H1 (cell line): ENCODE data around the gene LRRC72. TPM values are rescaled to one million over a fixed set of nuclear protein-coding genes. Genes with fewer than 3 reads are reported as not detected.

Experiments used
- CTCF ChIA-PET: fragments of 300-600 bp; sonication (Branson Sonifier 250); formaldehyde crosslinking; loops from one replicate; lab custom pipeline; 2021; ENCODE audit not compliant: partially characterized antibody; lab: Charles Lee
- POLR2A ChIA-PET: fragments of 300-600 bp; sonication (Branson Sonifier 250); formaldehyde crosslinking; loops from one replicate; lab custom pipeline; 2021; ENCODE audit warnings: inconsistent platforms; ENCODE audit not compliant: partially characterized antibody; lab: Charles Lee
- DNase-seq, 2 experiments: peaks; one replicate each; pipeline versions ENCODE4 v3.0.0 to v3.0.0-alpha.2; 2010 to 2022; ENCODE audit warnings: low spot score in 2 of 2, low read depth in 1 of 2, mixed read lengths in 1 of 2
- FAIRE-seq: peaks from 2 replicates; lab custom pipeline; 2011; peaks lifted over from hg19 to GRCh38; lab: Jason Lieb, UNC
- H2AFZ ChIP-seq: 2 replicates; pipeline ENCODE4 v1.8.1; 2012; ENCODE audit warnings: low read length, inconsistent platforms
- H2AK5ac ChIP-seq: 2 replicates; pipeline ENCODE4 v1.6.1; 2013; ENCODE audit warnings: low read depth, low read length
- H2BK120ac ChIP-seq: replicated peaks from 2 replicates; pipeline ENCODE3; 2013; ENCODE audit warnings: low read depth, low read length, inconsistent platforms
- H2BK12ac ChIP-seq: 2 replicates; pipeline ENCODE4 v1.6.1; 2013; ENCODE audit warnings: low read depth, low read length
- H2BK15ac ChIP-seq: 2 replicates; pipeline ENCODE4 v1.6.1; 2013; ENCODE audit warnings: low read length
- H2BK20ac ChIP-seq: 2 replicates; pipeline ENCODE4 v1.6.1; 2013; ENCODE audit warnings: low read length
- H2BK5ac ChIP-seq: 2 replicates; pipeline ENCODE4 v1.6.1; 2013; ENCODE audit warnings: low read depth, low read length
- H3K14ac ChIP-seq: 2 replicates; pipeline ENCODE4 v1.6.1; 2013; ENCODE audit warnings: inconsistent platforms; ENCODE audit not compliant: insufficient read length
- H3K18ac ChIP-seq: 2 replicates; pipeline ENCODE4 v1.6.1; 2013; ENCODE audit warnings: low read length; ENCODE audit errors: extremely low read depth
- H3K23ac ChIP-seq: 2 replicates; pipeline ENCODE4 v1.6.1; 2013; ENCODE audit warnings: inconsistent platforms; ENCODE audit not compliant: insufficient read length
- H3K23me2 ChIP-seq: 2 replicates; pipeline ENCODE4 v1.6.1; 2013; ENCODE audit warnings: low read depth, low read length
- H3K27ac ChIP-seq: 2 replicates; pipeline ENCODE4 v1.6.1; 2011; ENCODE audit warnings: low read depth, low read length, inconsistent platforms
- H3K27me3 ChIP-seq, 4 experiments: replicated peaks in 1 of 4; 1 replicate in 1 of 4; 2 replicates in 3 of 4; pipeline versions ENCODE4 v1.6.1 to v1.8.1; 2011 to 2013; ENCODE audit warnings: low read length in 3 of 4, mild to moderate bottlenecking in 3 of 4, inconsistent platforms in 2 of 4, mixed read lengths in 2 of 4, moderate library complexity in 1 of 4; ENCODE audit not compliant: control insufficient read depth in 3 of 4, insufficient read depth in 3 of 4; ENCODE audit errors: extremely low read depth in 1 of 4
- H3K36me3 ChIP-seq, 4 experiments: 2 replicates each; pipeline versions ENCODE4 v1.6.1 to v1.8.1; 2011 to 2013; ENCODE audit warnings: mild to moderate bottlenecking in 4 of 4, low read length in 3 of 4, moderate library complexity in 2 of 4, control low read depth in 1 of 4, inconsistent platforms in 1 of 4; ENCODE audit not compliant: insufficient read depth in 4 of 4, control insufficient read depth in 2 of 4
- H3K4ac ChIP-seq: replicated peaks from 2 replicates; pipeline ENCODE3; 2013; ENCODE audit warnings: low read length, low read depth, mixed read lengths, inconsistent platforms; ENCODE audit not compliant: insufficient read length
- H3K4me1 ChIP-seq, 4 experiments: replicated peaks in 1 of 4; 1 replicate in 1 of 4; 2 replicates in 3 of 4; pipeline versions ENCODE4 v1.6.1 to v1.8.1; 2011 to 2013; ENCODE audit warnings: low read length in 3 of 4, inconsistent platforms in 2 of 4, mixed read lengths in 1 of 4; ENCODE audit not compliant: insufficient read depth in 4 of 4, control insufficient read depth in 3 of 4
- H3K4me2 ChIP-seq, 2 experiments: 2 replicates each; pipeline versions ENCODE4 v1.6.1 to v1.8.1; 2011 to 2013; ENCODE audit warnings: low read depth in 2 of 2, low read length in 2 of 2, control low read depth in 1 of 2, inconsistent platforms in 1 of 2, mild to moderate bottlenecking in 1 of 2; ENCODE audit not compliant: insufficient read depth in 1 of 2
- H3K4me3 ChIP-seq, 4 experiments: fragments of 200-600, 300-600 bp in 1 of 4; sonication (generic), shearing (Covaris generic), sonication (Bioruptor Twin) in 1 of 4; 2 replicates each; pipeline versions ENCODE4 v1.5.1 to v1.8.1; 2011 to 2016; ENCODE audit warnings: low read length in 4 of 4, low read depth in 3 of 4, control low read depth in 2 of 4, inconsistent platforms in 2 of 4, mild to moderate bottlenecking in 2 of 4, mixed read lengths in 1 of 4, moderate library complexity in 1 of 4; ENCODE audit not compliant: insufficient read depth in 2 of 4; ENCODE audit errors: extremely low read depth in 1 of 4
- H3K56ac ChIP-seq: replicated peaks from 2 replicates; pipeline ENCODE3; 2013; ENCODE audit warnings: low read depth, mild to moderate bottlenecking, mixed read lengths, low read length, inconsistent platforms; ENCODE audit not compliant: insufficient read length
- H3K79me1 ChIP-seq: 2 replicates; pipeline ENCODE4 v1.6.1; 2013; ENCODE audit warnings: low read depth, low read length, control low read depth
- H3K79me2 ChIP-seq, 2 experiments: 2 replicates each; pipeline versions ENCODE4 v1.6.1 to v1.8.1; 2012 to 2013; ENCODE audit warnings: low read length in 2 of 2, mild to moderate bottlenecking in 2 of 2, inconsistent platforms in 1 of 2; ENCODE audit not compliant: insufficient read depth in 2 of 2, control insufficient read depth in 1 of 2
- H3K9ac ChIP-seq, 4 experiments: replicated peaks in 1 of 4; 1 replicate in 1 of 4; 2 replicates in 3 of 4; pipeline versions ENCODE4 v1.6.1 to v1.8.1; 2011 to 2013; ENCODE audit warnings: low read depth in 3 of 4, low read length in 3 of 4, control low read depth in 2 of 4, mild to moderate bottlenecking in 2 of 4, moderate library complexity in 2 of 4, inconsistent platforms in 1 of 4; ENCODE audit errors: extremely low read depth in 1 of 4
- H3K9me3 ChIP-seq, 2 experiments: 2 replicates each; pipeline versions ENCODE4 v1.6.1 to v1.8.1; 2012 to 2013; ENCODE audit warnings: mild to moderate bottlenecking in 2 of 2, moderate library complexity in 2 of 2, control low read depth in 1 of 2, inconsistent platforms in 1 of 2, low read depth in 1 of 2, low read length in 1 of 2, mixed read lengths in 1 of 2; ENCODE audit not compliant: insufficient read depth in 2 of 2
- H4K20me1 ChIP-seq, 2 experiments: replicated peaks in 1 of 2; 2 replicates each; pipeline versions ENCODE3 to v1.8.1; 2011 to 2013; ENCODE audit warnings: inconsistent platforms in 2 of 2, low read length in 2 of 2, mild to moderate bottlenecking in 1 of 2; ENCODE audit not compliant: insufficient read depth in 2 of 2, control insufficient read depth in 1 of 2
- H4K5ac ChIP-seq: 2 replicates; pipeline ENCODE4 v1.6.1; 2013; ENCODE audit warnings: low read length, low read depth, mixed read lengths, inconsistent platforms; ENCODE audit not compliant: insufficient read length
- H4K8ac ChIP-seq: 2 replicates; pipeline ENCODE4 v1.8.0; 2013; ENCODE audit warnings: mild to moderate bottlenecking, moderate library complexity, low read length, inconsistent platforms; ENCODE audit not compliant: insufficient read depth; ENCODE audit errors: extremely low read depth
- H4K91ac ChIP-seq: replicated peaks from 2 replicates; pipeline ENCODE3; 2013; ENCODE audit warnings: low read length, mixed read lengths, inconsistent platforms; ENCODE audit not compliant: insufficient read length
- CEBPB ChIP-seq: IDR thresholded peaks from 2 replicates; pipeline ENCODE4 v1.6.1; 2012; ENCODE audit warnings: low read depth, low read length
- HDAC2 ChIP-seq, 2 experiments: fragments of 300-600 bp in 1 of 2; sonication (generic) in 1 of 2; IDR thresholded peaks; 2 replicates each; pipeline ENCODE4 v1.6.1; 2011 to 2012; ENCODE audit warnings: low read depth in 2 of 2, low read length in 2 of 2, mild to moderate bottlenecking in 2 of 2, moderate library complexity in 2 of 2, borderline replicate concordance in 1 of 2, inconsistent platforms in 1 of 2
- JUN ChIP-seq: IDR thresholded peaks from 2 replicates; pipeline ENCODE4 v1.6.1; 2011; ENCODE audit warnings: low read depth, mild to moderate bottlenecking, improper control_type of control experiment, low read length
- KDM5A ChIP-seq: fragments of 200-600 bp; IDR thresholded peaks from 2 replicates; pipeline ENCODE4 v1.7.1; 2012; ENCODE audit warnings: mild to moderate bottlenecking, low read length, inconsistent platforms, mixed read lengths
- MAX ChIP-seq: IDR thresholded peaks from 2 replicates; pipeline ENCODE4 v1.6.1; 2012; ENCODE audit warnings: inconsistent platforms
- RFX5 ChIP-seq: IDR thresholded peaks from 2 replicates; pipeline ENCODE4 v1.6.1; 2011; ENCODE audit warnings: low read depth, low read length, improper control_type of control experiment, borderline replicate concordance
- WGBS, 2 experiments: shearing (Covaris generic) in 1 of 2; methylation state at CpG; one replicate each; pipeline versions ENCODE4 v1.1.6 to v1.1.7; 2013 to 2015; ENCODE audit warnings: low lambda C conversion rate in 2 of 2, mixed read lengths in 2 of 2, inconsistent platforms in 1 of 2, low coverage in 1 of 2, missing lambda C conversion rate in 1 of 2; ENCODE audit not compliant: insufficient replicate concordance in 2 of 2, insufficient coverage in 1 of 2, insufficient read length in 1 of 2; ENCODE audit errors: extremely low coverage in 1 of 2, missing lambda C conversion rate in 1 of 2; 5-methylcytosine and 5-hydroxymethylcytosine counted together
- polyA plus RNA-seq, 7 experiments: library from polyadenylated mRNA; depleted of rRNA in 3 of 7; stranded (reverse) in 5 of 7; unstranded in 2 of 7; fragments of >200 nt in 5 of 7; fragments of 200-250 nt in 2 of 7; gene quantifications; 1 replicate in 5 of 7; 2 replicates in 1 of 7; 4 replicates in 1 of 7; pipeline versions ENCODE4 v1.2.1 to v1.2.3, GENCODE V29; 2011 to 2013; ENCODE audit warnings: missing spikeins in 2 of 7, mixed read lengths in 2 of 7
- total RNA-seq: library from RNA; stranded (reverse); fragmentation: NEBNext Ultra II Directional; extraction: Animal tissue kit (Norgen Biotek cat#: 25700); gene quantifications from 2 replicates; pipeline ENCODE4 v1.2.1, GENCODE V29; 2021

The LRRC72 gene
- total and polyA plus RNA-seq, 2 of the 8 experiments (the other 6 are each of a cell fraction or from before 2014, with no cell fraction given): not detected

- Histone ChIP-seq H2BK5ac (no peak overlapping the region), H2BK20ac (no peak overlapping the region), H4K8ac (no peak overlapping the region), H3K18ac (no peak overlapping the region), H3K9me3 (no peaks in the 10 kb centered on the region), H3K36me3 (no peaks in the 10 kb centered on the region), H3K14ac (no peak overlapping the region), H2AK5ac (no peak overlapping the region), H2BK12ac (no peak overlapping the region), H3K79me1 (no peaks in the 10 kb centered on the region), H3K9ac (no peak overlapping the region), H3K79me2 (no peaks in the 10 kb centered on the region), H3K27ac (no peak overlapping the region), H3K23me2 (no peaks in the 10 kb centered on the region), H4K20me1 (no peaks in the 10 kb centered on the region), H4K91ac (no peak overlapping the region), H2BK15ac (no peak overlapping the region), H2BK120ac (no peak overlapping the region), H3K23ac (no peak overlapping the region), H3K56ac (no peak overlapping the region), H4K5ac (no peak overlapping the region), H3K4ac (no peak overlapping the region), H3K4me3 (no peak overlapping the region), H2AFZ (no peak overlapping the region), H3K27me3 (no peaks in the 10 kb centered on the region), H3K4me2 (no peak overlapping the region), H3K4me1 (no peaks in the 10 kb centered on the region)
- CTCF ChIA-PET: interaction anchor here (1.1 to 1.4 kb wide), 2 partner anchors 38 to 128 kb away, joined by 3 to 4 read pairs; no protein-coding TSS in a partner anchor
- FAIRE-seq (no peak), DNase-seq (no peak)
- 92% methylated on average over 3 of the region's 3 CpGs; no CpG with 5 or more reads in 1 of the 2 experiments for WGBS, 2 experiments
- TF ChIP-seq MAX (no peak), CEBPB (no peak), JUN (no peak), RFX5 (no peak), HDAC2 (IDR thresholded peaks at IDR 0.05; ENCODE audit: borderline replicate concordance in 1 of 2, low read depth in 2 of 2, low read length in 2 of 2) (no peak), KDM5A (no peak)
- POLR2A ChIA-PET: no interaction called here
Observed at GRCh38 chr7:16559497-16560179, 33.0 kb downstream of the LRRC72 start.
